Vagina (tissue), 2 donors: ENCODE measurements around the gene SIK2. TPM values are rescaled to one million over a fixed set of nuclear protein-coding genes. Genes with fewer than 3 reads are reported as not detected.
A peak's percentile ranks its signal among the peaks of the same experiment; 100 is the strongest.

ENCODE experiments used
- DNase-seq, 2 donors: peaks; one replicate each; pipeline ENCODE4 v3.0.0-alpha.2; 2017; ENCODE audit errors: extremely low spot score in 2 of 2
- H3K27ac ChIP-seq: fragments of 200-600 bp; sonication (generic); one replicate; pipeline ENCODE4 v1.5.1; 2019
- H3K27me3 ChIP-seq: fragments of 200-600 bp; sonication (generic); one replicate; pipeline ENCODE4 v1.5.1; 2019
- H3K36me3 ChIP-seq, 2 donors: fragments of 200-600 bp; sonication (generic); one replicate each; pipeline ENCODE4 v1.5.1; 2017 to 2019
- H3K4me1 ChIP-seq: fragments of 200-600 bp; sonication (generic); one replicate; pipeline ENCODE4 v1.5.1; 2019
- H3K4me3 ChIP-seq, 2 donors: fragments of 200-600 bp; sonication (generic); 1 replicate in 1 of 2; 2 replicates in 1 of 2; pipeline ENCODE4 v1.5.1; 2016 to 2019
- H3K9me3 ChIP-seq: fragments of 200-600 bp; sonication (generic); one replicate; pipeline ENCODE4 v1.5.1; 2019
- CTCF ChIP-seq, 3 experiments: fragments of 450-650 bp in 2 of 3; fragments of 200-600 bp in 1 of 3; sonication (generic) in 1 of 3; IDR thresholded peaks; one replicate each; pipeline ENCODE4 v1.5.1; 2017 to 2019; ENCODE audit warnings: antibody characterized with exemption in 3 of 3, mild to moderate bottlenecking in 2 of 3, moderate library complexity in 2 of 3
- POLR2A ChIP-seq, 2 donors: fragments of 450-650 bp; IDR thresholded peaks; one replicate each; pipeline ENCODE4 v1.6.1; 2017; ENCODE audit warnings: antibody characterized with exemption in 2 of 2, mild to moderate bottlenecking in 2 of 2, moderate library complexity in 2 of 2
- POLR2AphosphoS5 ChIP-seq, 2 donors: sonication (generic); formaldehyde crosslinking; IDR thresholded peaks; one replicate each; pipeline ENCODE4 v1.9.0; 2017; ENCODE audit warnings: antibody characterized with exemption in 2 of 2, mild to moderate bottlenecking in 2 of 2, low read depth in 1 of 2; ENCODE audit not compliant: insufficient read depth in 1 of 2
- intact Hi-C: fragments of 100-400 bp; cut with DNase I; formaldehyde crosslinking; loops from one replicate; pipeline ENCODE4 v1.15.1; 2023
- total RNA-seq: library from RNA; depleted of rRNA; stranded (reverse); fragments of >200 nt; gene quantifications from one replicate; pipeline ENCODE4 v1.2.3, GENCODE V29; 2016

SIK2 gene
- total RNA-seq, 1 donor from 2014 or later, result 16.7 TPM

DNA sequence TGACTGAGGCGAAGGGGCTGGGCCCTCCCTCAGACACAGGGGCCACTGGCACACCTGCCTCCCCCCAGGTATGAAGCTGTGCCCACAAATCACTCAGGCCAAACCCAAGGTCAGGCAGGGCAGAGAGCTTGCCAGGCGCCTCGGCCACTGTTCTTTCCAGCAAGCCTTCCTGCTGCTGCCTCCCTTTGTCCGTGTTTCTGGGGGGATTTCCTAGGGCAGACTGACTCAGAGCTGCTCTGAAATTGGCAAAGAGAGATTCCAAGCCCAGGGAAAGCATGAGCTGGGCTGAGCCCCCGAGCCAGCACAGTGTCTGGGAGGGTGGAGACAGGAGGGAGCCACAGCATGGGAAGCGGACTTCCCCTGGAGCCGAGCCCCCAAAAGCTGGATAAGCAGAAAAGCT, 130.8 kb downstream of the SIK2 start:
- H3K4me3 ChIP-seq, result no peak overlapping the region
- H3K36me3 ChIP-seq, result no peaks in the 10 kb centered on the region
- peaks cover 74% of the 10 kb centered on the region for H3K4me1 ChIP-seq
- no peak for TF ChIP-seq CTCF (IDR thresholded peaks at IDR 0.05)
- TF ChIP-seq POLR2A (IDR thresholded peaks at IDR 0.05), result no peak
- TF ChIP-seq POLR2AphosphoS5 (IDR thresholded peaks at IDR 0.05; ENCODE audit: insufficient read depth in 1 of 2, low read depth in 1 of 2), result peak in 1 of 2 donors; percentile 69
- peak overlapping the region; percentile 95 for H3K27ac ChIP-seq
- intact Hi-C loops, result loop anchor here (5.0 kb wide), 1 partner anchor 34 kb away; the partner anchor contains the start of gene PPP2R1B
- DNase-seq, result no peak
- H3K27me3 ChIP-seq, result no peaks in the 10 kb centered on the region
- H3K9me3 ChIP-seq, result no peaks in the 10 kb centered on the region

DNA sequence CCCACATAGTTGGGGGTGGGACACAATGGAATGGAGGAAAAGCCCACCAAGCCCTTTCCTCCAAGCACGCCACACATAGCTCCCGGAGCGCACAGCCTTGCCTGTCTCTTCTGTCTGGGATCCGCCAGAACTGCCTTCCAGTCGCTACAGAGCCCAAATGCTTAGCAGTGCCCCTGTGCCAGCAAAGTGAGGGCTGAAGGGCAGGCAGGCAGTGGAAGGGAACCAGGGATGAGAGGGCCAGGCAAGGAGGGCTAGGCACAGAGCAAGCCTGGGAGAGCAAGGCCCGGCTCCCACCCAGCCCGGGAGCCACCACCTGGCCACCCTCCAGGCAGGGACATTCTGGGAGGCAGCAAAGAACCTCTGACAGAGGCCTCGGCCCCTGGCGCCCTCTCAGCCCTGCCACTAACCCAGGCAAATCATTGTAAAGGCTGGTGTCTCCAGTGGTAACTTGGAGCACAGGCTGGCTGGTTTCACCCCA, 131.4 kb downstream of the SIK2 start:
- Histone ChIP-seq H3K9me3 (no peaks in the 10 kb centered on the region), H3K27me3 (no peaks in the 10 kb centered on the region), H3K36me3 (no peaks in the 10 kb centered on the region), H3K4me3 (no peak overlapping the region), H3K27ac (peak overlapping the region; percentile 95), H3K4me1 (peaks cover 74% of the 10 kb centered on the region)
- intact Hi-C loops, result loop anchor here (2.0 to 5.0 kb wide), 2 partner anchors 34 to 131 kb away; partner anchors contain the start of genes PPP2R1B and SIK2
- TF ChIP-seq POLR2AphosphoS5 (IDR thresholded peaks at IDR 0.05; ENCODE audit: insufficient read depth in 1 of 2, low read depth in 1 of 2), result no peak
- TF ChIP-seq CTCF (IDR thresholded peaks at IDR 0.05), result no peak
- no peak for TF ChIP-seq POLR2A (IDR thresholded peaks at IDR 0.05)
- no peak for DNase-seq

DNA sequence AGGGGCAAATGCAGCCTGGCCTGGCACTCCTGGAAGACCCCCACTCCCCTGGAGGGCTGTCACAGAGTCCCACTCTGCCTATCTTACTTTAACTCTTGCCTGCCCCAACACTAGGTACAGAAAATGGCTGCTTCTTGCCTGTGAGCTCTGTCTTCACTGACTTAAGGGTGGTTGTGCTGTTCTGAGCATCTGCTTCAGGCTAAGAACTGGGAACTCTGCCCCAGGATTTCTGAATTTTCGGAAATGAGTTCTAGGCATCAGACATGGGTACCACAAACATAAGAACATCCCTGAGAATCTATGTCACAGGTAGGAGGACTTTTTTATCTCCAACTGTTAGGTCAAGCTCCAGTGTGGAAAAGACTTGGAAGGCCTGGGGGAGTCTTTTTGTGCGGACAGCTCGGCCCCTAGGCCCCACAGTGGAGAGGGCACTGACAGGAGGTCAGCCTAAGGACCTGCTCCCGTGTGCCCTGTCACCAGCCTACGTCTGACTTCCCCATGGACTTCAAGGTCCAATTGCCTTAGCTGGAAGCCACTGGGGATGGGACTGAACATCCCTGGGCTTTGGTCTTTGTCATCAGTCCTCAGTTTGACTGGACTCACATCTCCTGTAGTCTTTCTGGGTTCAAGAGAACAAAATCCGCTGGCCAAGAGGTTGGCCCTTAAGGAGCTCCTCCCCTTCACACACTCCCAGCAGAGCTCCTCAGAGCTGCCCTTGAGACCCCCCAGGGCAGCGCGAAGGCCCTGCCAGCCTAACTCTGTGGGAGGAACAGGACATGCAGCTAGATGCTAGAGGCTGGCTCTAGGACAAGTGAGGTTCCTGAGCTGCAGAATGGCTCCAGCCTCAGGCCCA, 132.1 kb downstream of the SIK2 start:
- H3K27me3 ChIP-seq, result no peaks in the 10 kb centered on the region
- peak overlapping the region; percentile 95 for H3K27ac ChIP-seq
- intact Hi-C loops, result loop anchor here (2.0 to 5.0 kb wide), 2 partner anchors 33 to 132 kb away; partner anchors contain the start of genes PPP2R1B and SIK2
- peaks cover 74% of the 10 kb centered on the region for H3K4me1 ChIP-seq
- H3K9me3 ChIP-seq, result no peaks in the 10 kb centered on the region
- no peaks in the 10 kb centered on the region for H3K36me3 ChIP-seq
- peak overlapping the region in 1 of 2 donors; percentile 42 for H3K4me3 ChIP-seq
- TF ChIP-seq POLR2AphosphoS5 (IDR thresholded peaks at IDR 0.05; ENCODE audit: insufficient read depth in 1 of 2, low read depth in 1 of 2), result no peak
- TF ChIP-seq CTCF (IDR thresholded peaks at IDR 0.05), result no peak
- TF ChIP-seq POLR2A (IDR thresholded peaks at IDR 0.05), result no peak
- no peak for DNase-seq

DNA sequence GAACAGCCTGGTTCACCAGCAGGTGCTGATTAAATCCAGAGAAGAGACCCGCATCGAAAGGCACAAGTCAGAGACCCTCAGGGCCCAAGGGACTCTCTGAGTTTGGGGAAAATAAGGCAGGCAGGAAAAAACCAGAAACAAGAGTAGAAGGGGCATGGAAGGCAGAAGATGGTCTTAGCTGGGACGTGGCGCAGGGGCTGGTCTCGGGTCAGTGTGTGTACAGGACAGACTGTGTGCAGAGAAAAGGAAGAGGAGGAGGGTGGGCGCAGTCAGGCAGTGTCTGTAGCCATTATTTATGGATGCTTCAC, 132.7 kb downstream of the SIK2 start:
- H3K27ac ChIP-seq, result peak overlapping the region; percentile 95
- peak overlapping the region in 1 of 2 donors; percentile 42 for H3K4me3 ChIP-seq
- no peaks in the 10 kb centered on the region for H3K27me3 ChIP-seq
- no peaks in the 10 kb centered on the region for H3K36me3 ChIP-seq
- intact Hi-C loops, result loop anchor here (2.0 to 5.0 kb wide), 2 partner anchors 32 to 132 kb away; partner anchors contain the start of genes PPP2R1B and SIK2
- H3K9me3 ChIP-seq, result no peaks in the 10 kb centered on the region
- H3K4me1 ChIP-seq, result peaks cover 68% of the 10 kb centered on the region
- no peak for DNase-seq
- TF ChIP-seq POLR2AphosphoS5 (IDR thresholded peaks at IDR 0.05; ENCODE audit: insufficient read depth in 1 of 2, low read depth in 1 of 2), result no peak
- TF ChIP-seq CTCF (IDR thresholded peaks at IDR 0.05), result no peak
- TF ChIP-seq POLR2A (IDR thresholded peaks at IDR 0.05), result no peak
